ENCODE results near the gene CERCAM. TPM values are rescaled to one million over a fixed set of nuclear protein-coding genes. Genes with fewer than 3 reads are reported as not detected.

CERCAM gene
- total RNA-seq, 6 donors from 2014 or later, result 9.2 to 47.1 (median 15.4) TPM

DNA sequence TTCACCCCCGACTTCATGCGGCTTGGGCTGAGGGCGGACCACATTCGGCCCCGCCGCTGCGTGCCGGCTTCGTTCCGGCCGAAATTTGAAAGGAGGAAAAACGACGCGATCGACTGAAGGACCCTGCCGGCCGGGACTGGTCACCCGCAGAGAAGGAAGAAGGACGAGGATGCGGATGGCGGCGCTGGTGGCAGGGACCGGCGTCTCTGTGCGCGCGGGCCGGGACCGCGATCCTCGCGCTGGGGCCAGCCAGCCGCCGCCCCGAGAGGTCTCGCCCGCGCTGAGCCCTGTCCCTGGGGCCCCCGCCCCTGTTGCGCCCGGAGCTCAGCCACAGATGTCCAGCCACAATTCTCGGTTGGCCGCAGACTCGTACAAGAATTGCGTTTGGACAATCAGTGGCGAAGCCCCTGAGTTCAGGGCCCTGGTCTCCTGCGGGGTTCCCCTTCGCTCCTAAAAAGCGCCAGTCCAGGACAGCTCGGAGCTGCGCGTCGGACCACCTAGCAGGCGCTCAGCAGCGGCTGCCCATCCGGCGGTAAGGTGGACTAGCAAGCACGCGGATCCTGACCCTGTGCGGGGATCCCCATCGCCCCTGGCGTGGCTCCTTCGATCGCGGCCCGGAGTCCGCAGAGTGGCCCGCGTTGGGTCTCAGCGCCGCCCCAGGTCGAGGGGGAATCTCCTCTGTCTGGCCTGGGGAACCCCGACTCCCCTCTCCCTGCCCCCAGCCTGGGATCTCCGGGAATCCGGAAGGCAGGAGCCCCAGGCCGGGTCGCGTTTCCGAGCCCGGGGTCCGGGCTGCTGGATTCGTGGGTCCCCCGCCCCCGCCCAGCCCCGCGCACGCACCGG is 28.1 kb upstream of the CERCAM start:
- WGBS, 2 donors, result 90 to 91% methylated on average over 70 to 80 of the region's 88 CpGs
- DNase-seq, result peak in 1 of 2 donors; percentile 82
- H3K4me1 ChIP-seq, result peaks cover 5 to 13% (median 8%) of the 10 kb centered on the region in 4 donors
- H3K27me3 ChIP-seq, result no peaks in the 10 kb centered on the region
- H3K4me3 ChIP-seq, result no peak overlapping the region
- no peaks in the 10 kb centered on the region for H3K9me3 ChIP-seq
- peaks cover 3 to 52% (median 45%) of the 10 kb centered on the region in 4 donors for H3K36me3 ChIP-seq
- no peak for ATAC-seq (ENCODE audit: low FRiP score in 2 of 2)
- no peak overlapping the region for H3K27ac ChIP-seq
- TF ChIP-seq POLR2A (IDR thresholded peaks at IDR 0.05) (no peak), POLR2AphosphoS5 (IDR thresholded peaks at IDR 0.05) (no peak)

DNA sequence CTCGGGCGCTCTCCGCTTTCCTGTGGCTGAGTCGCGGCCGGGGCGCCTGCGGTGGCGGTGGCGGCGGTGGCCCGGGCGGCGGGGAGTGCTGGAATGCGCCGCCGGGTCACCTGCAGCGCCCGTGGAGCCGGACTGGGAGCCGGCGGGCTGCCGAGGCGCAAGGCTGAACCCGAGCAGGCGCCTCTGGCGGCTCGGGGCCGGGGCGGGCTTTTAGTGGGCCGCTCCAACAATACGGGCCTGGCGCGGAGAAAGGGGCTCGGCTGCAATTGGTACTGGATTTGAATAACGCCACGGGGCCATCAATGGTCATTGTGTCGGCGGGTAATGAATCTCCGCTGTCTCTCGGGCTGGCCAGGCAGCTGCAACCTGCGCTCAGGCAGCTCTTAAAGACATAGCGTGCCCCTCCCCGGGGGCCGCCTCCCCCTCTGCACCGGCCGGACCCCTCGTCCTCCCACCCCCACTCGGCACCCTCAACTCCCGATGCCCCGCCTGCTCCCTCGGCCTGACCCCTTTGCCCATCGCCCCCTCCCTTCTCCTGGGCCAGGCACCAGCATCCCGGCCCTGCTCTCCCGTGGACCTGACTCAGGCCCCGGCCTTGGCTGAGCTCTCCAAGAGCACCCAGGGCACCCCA is 27.4 kb upstream of the CERCAM start:
- TF ChIP-seq POLR2A (IDR thresholded peaks at IDR 0.05), result no peak
- TF ChIP-seq, protein P1, sequence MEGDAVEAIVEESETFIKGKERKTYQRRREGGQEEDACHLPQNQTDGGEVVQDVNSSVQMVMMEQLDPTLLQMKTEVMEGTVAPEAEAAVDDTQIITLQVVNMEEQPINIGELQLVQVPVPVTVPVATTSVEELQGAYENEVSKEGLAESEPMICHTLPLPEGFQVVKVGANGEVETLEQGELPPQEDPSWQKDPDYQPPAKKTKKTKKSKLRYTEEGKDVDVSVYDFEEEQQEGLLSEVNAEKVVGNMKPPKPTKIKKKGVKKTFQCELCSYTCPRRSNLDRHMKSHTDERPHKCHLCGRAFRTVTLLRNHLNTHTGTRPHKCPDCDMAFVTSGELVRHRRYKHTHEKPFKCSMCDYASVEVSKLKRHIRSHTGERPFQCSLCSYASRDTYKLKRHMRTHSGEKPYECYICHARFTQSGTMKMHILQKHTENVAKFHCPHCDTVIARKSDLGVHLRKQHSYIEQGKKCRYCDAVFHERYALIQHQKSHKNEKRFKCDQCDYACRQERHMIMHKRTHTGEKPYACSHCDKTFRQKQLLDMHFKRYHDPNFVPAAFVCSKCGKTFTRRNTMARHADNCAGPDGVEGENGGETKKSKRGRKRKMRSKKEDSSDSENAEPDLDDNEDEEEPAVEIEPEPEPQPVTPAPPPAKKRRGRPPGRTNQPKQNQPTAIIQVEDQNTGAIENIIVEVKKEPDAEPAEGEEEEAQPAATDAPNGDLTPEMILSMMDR (IDR thresholded peaks at IDR 0.05), result no peak
- TF ChIP-seq EP300 (IDR thresholded peaks at IDR 0.05), result no peak
- TF ChIP-seq POLR2AphosphoS5 (IDR thresholded peaks at IDR 0.05), result no peak
- Histone ChIP-seq H3K9me3 (no peaks in the 10 kb centered on the region), H3K36me3 (peaks cover 0 to 45% (median 38%) of the 10 kb centered on the region in 4 donors), H3K27me3 (no peaks in the 10 kb centered on the region), H3K4me1 (peaks cover 5 to 16% (median 10%) of the 10 kb centered on the region in 4 donors), H3K4me3 (no peak overlapping the region), H3K27ac (no peak overlapping the region)
- ATAC-seq (ENCODE audit: low FRiP score in 2 of 2), result no peak
- peak in 1 of 2 donors; percentile 74 for DNase-seq
- WGBS, 2 donors, result 85 to 87% methylated on average over 20 to 53 of the region's 56 CpGs

DNA sequence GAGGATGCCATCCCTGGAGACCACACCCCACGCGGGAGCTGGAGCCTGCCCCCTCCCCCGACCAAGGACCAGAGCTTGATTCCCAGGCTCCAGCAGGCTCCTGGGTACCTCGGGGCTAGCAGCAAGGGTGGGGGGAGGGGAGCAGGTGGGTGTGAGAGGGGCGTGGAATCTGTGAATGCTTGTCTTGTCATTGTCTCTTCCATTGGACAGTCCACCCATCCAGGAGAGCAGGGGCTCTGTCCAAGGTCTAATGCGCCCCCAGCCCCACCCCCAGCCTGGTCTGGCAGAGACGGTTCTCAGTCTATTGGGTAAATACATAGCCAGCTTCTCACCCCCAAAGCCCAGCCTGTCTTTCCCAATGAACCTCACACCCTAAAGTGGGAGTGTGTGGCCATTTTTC is 26.7 kb upstream of the CERCAM start:
- ATAC-seq (ENCODE audit: low FRiP score in 2 of 2) (no peak), DNase-seq (no peak)
- H3K27me3 ChIP-seq, result no peaks in the 10 kb centered on the region
- H3K4me3 ChIP-seq, result no peak overlapping the region
- 39 to 56% methylated on average over 2 to 7 of the region's 7 CpGs for WGBS, 2 donors
- no peak overlapping the region for H3K27ac ChIP-seq
- peaks cover 0 to 38% (median 31%) of the 10 kb centered on the region in 4 donors for H3K36me3 ChIP-seq
- TF ChIP-seq POLR2A (IDR thresholded peaks at IDR 0.05), result no peak
- no peak for TF ChIP-seq EP300 (IDR thresholded peaks at IDR 0.05)
- no peak for TF ChIP-seq POLR2AphosphoS5 (IDR thresholded peaks at IDR 0.05)
- TF ChIP-seq, protein P1 (IDR thresholded peaks at IDR 0.05), result no peak
- no peaks in the 10 kb centered on the region for H3K9me3 ChIP-seq
- peaks cover 5 to 16% (median 10%) of the 10 kb centered on the region in 4 donors for H3K4me1 ChIP-seq

DNA sequence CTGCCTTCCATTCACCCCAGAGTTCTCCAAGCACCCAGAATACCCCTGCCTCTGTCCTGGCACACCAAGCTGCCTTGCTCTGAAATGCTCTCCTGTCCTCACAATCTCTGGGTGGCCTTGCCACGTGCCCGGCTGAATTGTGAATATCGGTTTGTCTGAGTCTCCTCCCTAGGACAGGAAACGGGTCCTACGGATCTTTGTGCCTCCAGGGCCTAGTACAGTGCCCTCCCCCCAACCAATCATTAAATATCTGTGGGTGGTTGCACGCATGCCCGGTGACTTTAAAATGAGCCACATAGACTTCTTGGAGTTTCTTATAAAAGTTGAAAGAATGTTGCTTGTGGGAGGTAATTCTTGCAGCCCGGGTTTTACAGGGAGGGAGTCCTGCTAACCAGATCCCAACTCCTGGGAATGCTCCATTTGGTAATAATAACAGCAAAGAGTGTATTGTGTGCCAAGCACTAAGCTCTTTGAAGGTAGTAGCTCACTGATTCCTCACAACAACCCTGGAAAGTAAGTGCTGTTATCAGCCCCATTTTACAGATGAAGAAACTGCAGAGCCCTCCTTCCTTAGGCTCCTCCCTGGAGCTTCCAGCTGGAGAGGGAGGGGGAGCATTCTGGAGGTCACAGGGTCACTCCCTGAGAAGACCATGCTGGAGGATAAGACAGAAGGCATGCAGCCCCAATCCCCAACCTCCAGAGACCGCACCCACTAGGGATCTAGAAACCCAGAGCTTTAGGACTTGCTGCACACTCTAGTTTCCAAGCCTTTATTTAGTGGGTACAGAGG is 26.1 kb upstream of the CERCAM start:
- ATAC-seq (ENCODE audit: low FRiP score in 2 of 2) (no peak), DNase-seq (no peak)
- Histone ChIP-seq H3K4me1 (peaks cover 5 to 16% (median 10%) of the 10 kb centered on the region in 4 donors), H3K27me3 (no peaks in the 10 kb centered on the region), H3K27ac (no peak overlapping the region), H3K9me3 (no peaks in the 10 kb centered on the region), H3K36me3 (peaks cover 0 to 32% (median 25%) of the 10 kb centered on the region in 4 donors), H3K4me3 (no peak overlapping the region)
- WGBS, 2 donors, result 65 to 73% methylated on average over 9 of the region's 9 CpGs
- TF ChIP-seq, protein P1 (IDR thresholded peaks at IDR 0.05), result no peak
- TF ChIP-seq EP300 (IDR thresholded peaks at IDR 0.05), result no peak
- no peak for TF ChIP-seq POLR2A (IDR thresholded peaks at IDR 0.05)
- TF ChIP-seq POLR2AphosphoS5 (IDR thresholded peaks at IDR 0.05), result no peak
